NCI-H2107 (cell line): ENCODE data around the gene CC2D1A.
"Not testable (repeated sequence)": the region's sequence is repeated elsewhere in the genome, so short reads cannot be mapped to it uniquely, and the experiment has no call there.

Source experiments
- DNase-seq: peaks from one replicate; lab custom pipeline; 2025; lab: John Stamatoyannopoulos, UW

The CC2D1A gene

GRCh38 chr19:13962699-13963602 lies 57.0 kb downstream of the CC2D1A start:
- DNase-seq: no peak

GRCh38 chr19:13963603-13964105 lies 57.7 kb downstream of the CC2D1A start:
- no peak for DNase-seq

GRCh38 chr19:13964776-13965175 lies 58.8 kb downstream of the CC2D1A start:
- no peak for DNase-seq

GRCh38 chr19:13965377-13965896 lies 59.4 kb downstream of the CC2D1A start:
- no peak for DNase-seq

GRCh38 chr19:13965926-13966683 lies 60.1 kb downstream of the CC2D1A start:
- no peak for DNase-seq

- DNase-seq: no peak
These were observed 60.7 kb downstream of the CC2D1A start for GRCh38 chr19:13966684-13967128.

- not testable (repeated sequence) for DNase-seq
These were observed 61.2 kb downstream of the CC2D1A start for GRCh38 chr19:13967206-13967605.

- no peak for DNase-seq
These were observed 62.5 kb downstream of the CC2D1A start for GRCh38 chr19:13968383-13968935.

- DNase-seq: no peak
These were observed 63.0 kb downstream of the CC2D1A start for GRCh38 chr19:13968999-13969398.

- DNase-seq: no peak
These were observed 63.9 kb downstream of the CC2D1A start for GRCh38 chr19:13969897-13970296.

- DNase-seq: not testable (repeated sequence)
These were observed 65.9 kb downstream of the CC2D1A start for GRCh38 chr19:13971868-13972267.

GRCh38 chr19:13972368-13973155 lies 66.6 kb downstream of the CC2D1A start:
- no peak for DNase-seq

- DNase-seq: not testable (repeated sequence)
These were observed 67.5 kb downstream of the CC2D1A start for GRCh38 chr19:13973479-13973878.

- DNase-seq: no peak
These were observed 68.1 kb downstream of the CC2D1A start for GRCh38 chr19:13974073-13974472.

- DNase-seq: no peak
These were observed 69.9 kb downstream of the CC2D1A start for GRCh38 chr19:13975870-13976269.

GRCh38 chr19:13976446-13976845 lies 70.4 kb downstream of the CC2D1A start:
- no peak for DNase-seq

GRCh38 chr19:13977803-13978202 lies 71.8 kb downstream of the CC2D1A start:
- DNase-seq: no peak

GRCh38 chr19:13978351-13979243 lies 72.6 kb downstream of the CC2D1A start:
- DNase-seq: no peak

GRCh38 chr19:13979244-13979615 lies 73.2 kb downstream of the CC2D1A start:
- no peak for DNase-seq

GRCh38 chr19:13979686-13980085 lies 73.7 kb downstream of the CC2D1A start:
- DNase-seq: no peak
